ENCODE measurements around the gene RFX2.
"Not testable (repeated sequence)": the region's sequence is repeated elsewhere in the genome, so short reads cannot be mapped to it uniquely, and the experiment has no call there.

RFX2 gene

DNA sequence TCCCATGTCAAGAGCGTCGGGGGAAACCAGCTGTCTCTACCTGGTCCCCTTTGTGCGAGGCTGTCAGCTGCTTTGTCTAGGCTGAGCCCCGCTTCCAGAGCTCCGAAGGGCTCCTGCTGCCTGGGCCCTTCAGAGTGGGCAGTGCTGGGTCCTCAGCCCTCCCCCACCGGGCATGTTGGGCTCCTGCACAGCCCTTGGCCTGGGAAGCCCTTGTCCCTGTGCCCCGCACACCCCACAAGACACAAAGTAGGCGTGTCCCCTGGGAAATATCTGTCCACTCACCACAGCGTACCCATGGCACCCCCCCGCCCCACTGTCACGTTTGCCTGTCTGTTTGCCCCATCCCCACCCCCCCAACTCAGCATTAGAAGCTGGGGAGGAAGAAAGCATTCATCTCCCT is 92.7 kb downstream of the RFX2 start:
- in situ Hi-C loops (cut with MboI; ENCODE audit: low sequenced_read_pairs): no loop called here

- in situ Hi-C loops (cut with MboI; ENCODE audit: low sequenced_read_pairs): no loop called here
These were observed 94.3 kb downstream of the RFX2 start for GRCh38 chr19:6015841-6016545.

DNA sequence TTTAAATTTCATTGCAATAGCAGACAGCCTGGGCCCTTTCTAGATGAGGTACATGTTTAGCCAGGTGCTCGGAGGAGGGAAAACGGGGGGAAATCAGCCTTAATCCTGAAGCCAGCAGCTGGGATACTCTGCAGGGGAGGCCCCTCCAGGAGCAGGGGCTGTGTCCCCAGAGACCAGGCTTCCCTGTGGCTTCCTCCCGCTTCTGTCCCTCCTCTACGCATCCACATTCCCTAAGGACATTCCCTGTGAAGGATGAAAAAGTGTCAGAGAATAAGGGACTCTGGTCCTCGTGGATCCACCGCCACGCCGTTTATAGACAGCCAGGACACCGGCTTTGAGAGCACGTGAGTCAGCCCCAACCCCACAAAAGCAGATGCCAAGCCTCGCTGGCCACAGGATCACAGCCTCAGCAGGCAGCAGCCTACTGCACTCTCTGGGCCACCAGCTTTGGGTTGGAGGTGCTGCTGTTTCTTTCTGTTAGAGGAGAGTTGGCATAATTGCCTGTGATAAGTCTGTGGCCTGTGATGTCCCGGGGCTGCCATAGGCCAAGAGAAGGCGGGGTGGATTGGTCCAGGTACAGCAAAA is 95.7 kb downstream of the RFX2 start:
- in situ Hi-C loops (cut with MboI; ENCODE audit: low sequenced_read_pairs): no loop called here

- in situ Hi-C loops (cut with MboI; ENCODE audit: low sequenced_read_pairs): no loop called here
These were observed 97.7 kb downstream of the RFX2 start for GRCh38 chr19:6012426-6013170.

DNA sequence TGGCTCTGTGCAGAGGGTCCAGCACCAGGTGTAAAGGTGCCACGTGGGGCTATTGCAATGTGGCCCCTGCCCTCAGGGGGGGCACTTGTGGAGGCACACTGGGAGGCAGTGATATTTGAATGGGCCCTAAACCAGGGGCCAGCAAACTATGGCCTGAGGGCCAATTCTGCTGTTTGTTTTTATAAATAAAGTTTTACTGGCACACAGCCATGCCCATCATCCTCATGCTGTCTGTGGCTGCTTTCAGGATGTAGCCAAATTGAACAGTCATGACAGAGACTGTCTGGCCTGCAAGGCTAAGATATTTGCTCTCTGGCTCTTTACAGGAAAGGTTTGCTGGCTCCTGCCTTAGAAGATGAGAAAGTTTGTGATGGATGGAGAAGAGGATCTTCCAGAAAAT is 98.5 kb downstream of the RFX2 start:
- in situ Hi-C loops (cut with MboI; ENCODE audit: low sequenced_read_pairs): no loop called here

GRCh38 chr19:6011206-6011605 is 99.1 kb downstream of the RFX2 start:
- in situ Hi-C loops (cut with MboI; ENCODE audit: low sequenced_read_pairs): no loop called here

DNA sequence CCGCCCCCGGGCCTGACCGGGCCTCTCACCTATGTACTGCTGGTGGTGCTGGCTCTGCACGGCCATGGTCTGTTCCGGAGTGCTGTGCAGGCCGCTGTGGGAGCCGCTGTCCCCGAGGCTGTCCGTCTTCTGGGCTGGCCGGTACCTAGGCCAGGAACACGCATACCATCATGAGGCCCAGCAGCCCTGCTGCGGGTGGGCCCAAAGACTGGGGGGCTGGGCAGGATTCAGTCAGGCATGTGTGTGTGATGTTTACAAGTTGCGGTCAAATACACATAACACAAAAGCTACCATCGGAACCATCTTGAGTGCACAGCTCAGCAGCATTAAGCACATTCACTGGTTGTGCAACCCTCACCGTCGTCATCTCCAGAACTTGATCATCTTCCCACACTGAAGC is 100.2 kb downstream of the RFX2 start:
- in situ Hi-C loops (cut with MboI; ENCODE audit: low sequenced_read_pairs): no loop called here

DNA sequence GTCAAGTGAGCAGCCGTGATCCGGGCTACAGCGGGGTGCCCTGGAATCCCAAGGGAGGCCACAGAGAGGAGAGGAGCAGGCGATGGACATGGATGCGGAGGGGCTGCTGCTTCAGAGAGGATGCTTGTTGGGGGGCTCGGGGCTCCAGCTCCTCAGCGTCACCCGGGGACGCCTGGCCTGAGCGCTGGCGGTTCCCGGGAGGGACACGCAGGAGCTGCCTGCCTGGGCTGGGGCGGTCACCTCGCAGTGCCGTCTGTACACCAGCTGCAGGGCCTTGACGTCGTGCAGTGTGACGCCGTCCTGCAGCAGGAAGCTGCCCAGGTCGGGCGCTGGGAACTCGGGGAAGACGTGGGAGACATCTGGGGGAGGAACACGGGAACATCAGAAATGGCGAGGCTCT is 102.4 kb downstream of the RFX2 start:
- in situ Hi-C loops (cut with MboI; ENCODE audit: low sequenced_read_pairs): no loop called here

- in situ Hi-C loops (cut with MboI; ENCODE audit: low sequenced_read_pairs): no loop called here
These were observed 103.4 kb downstream of the RFX2 start for GRCh38 chr19:6006896-6007295.

DNA sequence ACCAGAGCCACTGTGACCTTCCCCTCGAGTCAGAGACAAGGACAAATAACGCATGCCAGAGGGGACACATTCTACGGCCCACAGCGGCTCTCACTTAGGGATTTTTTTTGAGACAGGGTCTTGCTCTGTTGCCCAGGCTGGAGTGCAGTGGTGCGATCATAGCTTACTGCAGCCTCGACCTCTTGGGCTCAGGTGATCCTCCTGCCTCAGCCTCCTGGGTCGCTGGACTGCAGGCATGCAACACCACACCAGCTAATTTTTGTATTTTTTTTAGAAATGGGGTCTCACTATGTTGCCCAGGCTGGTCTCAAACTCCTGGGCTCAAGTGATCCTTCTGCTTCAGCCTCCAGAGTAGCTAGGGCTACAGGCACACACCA is 104.2 kb downstream of the RFX2 start:
- in situ Hi-C loops (cut with MboI; ENCODE audit: low sequenced_read_pairs): not testable (repeated sequence)

DNA sequence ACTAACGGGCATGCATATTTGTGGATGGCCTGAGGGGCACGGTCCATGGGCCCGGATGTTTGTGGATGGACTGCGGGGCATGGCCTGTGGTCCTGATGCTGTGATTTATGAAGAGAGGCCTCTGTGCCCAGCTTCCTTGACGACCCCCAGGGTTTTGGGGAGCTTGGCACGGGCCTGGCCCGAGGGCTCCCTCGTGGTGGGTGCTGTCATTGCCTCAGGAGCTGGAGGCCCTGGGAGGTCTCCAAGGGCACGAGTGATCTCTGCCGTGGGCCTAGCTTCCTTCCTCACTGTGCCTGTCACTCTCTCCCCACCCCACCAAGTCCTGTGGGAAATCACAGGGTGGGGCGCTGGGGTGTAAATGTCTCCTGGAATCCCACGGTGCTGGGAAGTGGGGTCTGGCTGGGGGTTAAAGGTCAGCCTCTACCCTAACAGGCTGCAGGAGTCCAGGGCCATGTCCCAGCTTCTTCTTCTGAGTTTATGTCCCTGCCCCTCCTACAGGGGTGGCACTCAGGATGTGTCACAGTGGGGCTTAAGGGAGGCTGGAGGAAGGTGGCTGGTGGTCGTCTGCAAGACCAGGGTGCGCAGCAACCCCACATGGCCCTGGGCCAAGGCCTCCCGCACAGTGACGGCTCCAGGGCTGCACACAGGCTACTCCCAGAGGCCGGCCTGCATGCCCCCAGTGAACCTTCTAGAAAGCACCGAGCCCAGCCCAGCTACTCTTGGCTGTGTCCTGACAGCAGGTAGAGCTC is 104.8 kb downstream of the RFX2 start:
- in situ Hi-C loops (cut with MboI; ENCODE audit: low sequenced_read_pairs): no loop called here

DNA sequence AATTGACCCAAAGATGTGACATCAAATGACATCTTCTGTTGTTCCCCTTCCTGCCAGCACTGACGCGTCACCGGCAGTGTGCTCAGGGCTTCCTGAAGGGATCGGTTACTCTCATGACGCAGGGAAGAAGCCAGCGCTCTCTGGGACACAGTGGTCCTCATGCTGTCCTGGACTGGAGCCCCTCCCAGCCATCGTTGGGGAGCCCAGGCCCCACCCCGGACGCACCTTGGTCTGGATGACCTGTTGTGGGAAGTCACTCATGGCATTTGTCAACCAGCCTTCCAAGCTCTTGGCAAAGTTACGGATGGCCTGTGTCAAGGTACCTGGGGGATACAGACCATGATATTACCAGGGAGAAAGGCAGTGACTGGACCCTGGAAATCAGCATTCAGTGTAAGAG is 106.3 kb downstream of the RFX2 start:
- in situ Hi-C loops (cut with MboI; ENCODE audit: low sequenced_read_pairs): no loop called here

DNA sequence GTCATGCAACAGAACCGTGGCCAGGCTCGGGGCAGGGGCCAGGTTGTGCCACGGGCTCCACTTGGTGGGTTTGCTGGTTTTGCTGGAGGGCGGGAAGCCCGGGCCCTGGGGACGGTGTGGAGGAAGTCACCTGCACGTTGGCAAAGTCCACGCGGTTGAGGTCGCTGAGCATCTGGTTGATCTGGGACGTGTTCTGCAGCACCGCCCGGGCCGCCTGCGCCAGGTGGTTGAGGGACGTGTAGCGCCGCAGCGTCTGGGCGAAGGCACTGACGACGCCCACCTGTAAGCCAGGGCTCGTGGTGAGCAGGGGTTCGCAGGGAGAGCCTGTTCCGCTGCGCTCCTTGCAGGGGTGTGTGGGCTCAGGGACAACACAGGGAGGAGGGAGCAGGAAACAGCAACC is 107.7 kb downstream of the RFX2 start:
- in situ Hi-C loops (cut with MboI; ENCODE audit: low sequenced_read_pairs): no loop called here

DNA sequence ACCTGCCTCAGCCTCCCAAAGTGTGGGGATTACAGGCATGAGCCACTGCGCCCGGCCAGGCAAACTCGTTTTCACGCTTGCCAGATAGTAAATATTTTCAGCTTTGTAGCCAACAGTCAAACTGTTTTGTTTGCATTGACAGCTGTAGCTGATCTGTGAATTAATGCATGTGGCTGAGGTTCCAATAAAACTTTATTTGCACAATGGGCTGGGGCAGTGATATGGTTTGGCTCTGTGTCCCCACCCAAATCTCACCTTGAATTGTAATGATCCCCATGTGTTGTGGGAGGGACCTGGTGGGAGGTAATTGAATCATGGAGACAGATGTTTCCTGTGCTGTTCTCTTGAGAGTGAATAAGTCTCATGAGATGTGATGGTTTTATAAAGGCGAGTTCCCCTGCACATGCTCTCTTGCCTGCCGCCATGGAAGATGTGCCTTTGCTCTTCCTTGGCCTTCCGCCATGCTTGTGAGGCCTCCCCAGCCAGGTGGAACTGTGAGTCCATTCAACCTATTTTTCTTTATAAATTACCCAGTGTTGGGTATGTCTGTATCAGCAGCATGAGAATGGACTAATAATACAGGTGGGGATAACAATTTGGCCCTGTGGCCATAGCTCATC is 110.0 kb downstream of the RFX2 start:
- in situ Hi-C loops (cut with MboI; ENCODE audit: low sequenced_read_pairs): no loop called here

GRCh38 chr19:5999693-6000092 is 110.6 kb downstream of the RFX2 start:
- in situ Hi-C loops (cut with MboI; ENCODE audit: low sequenced_read_pairs): no loop called here

DNA sequence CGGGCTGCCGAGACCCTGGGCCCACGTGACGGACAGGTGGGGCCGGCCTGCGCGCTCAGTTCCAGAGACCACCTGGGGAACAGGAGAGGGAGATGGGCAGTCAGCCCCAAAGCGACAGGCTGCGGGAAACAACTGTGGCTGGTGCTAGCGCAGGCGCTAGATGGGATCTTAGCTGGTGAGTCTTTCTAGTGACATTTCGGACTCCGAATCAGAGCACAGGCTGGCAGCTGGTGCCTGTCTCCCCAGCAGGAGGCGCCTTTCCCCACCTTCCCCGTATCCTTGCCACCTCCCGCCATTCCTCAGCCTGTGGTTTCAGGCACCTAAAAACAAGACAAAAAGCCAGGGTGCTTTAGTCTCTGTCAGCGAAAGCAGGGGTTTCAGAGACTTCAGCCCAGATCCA is 112.9 kb downstream of the RFX2 start:
- in situ Hi-C loops (cut with MboI; ENCODE audit: low sequenced_read_pairs): no loop called here

GRCh38 chr19:5996623-5997320 is 113.5 kb downstream of the RFX2 start:
- in situ Hi-C loops (cut with MboI; ENCODE audit: low sequenced_read_pairs): no loop called here

DNA sequence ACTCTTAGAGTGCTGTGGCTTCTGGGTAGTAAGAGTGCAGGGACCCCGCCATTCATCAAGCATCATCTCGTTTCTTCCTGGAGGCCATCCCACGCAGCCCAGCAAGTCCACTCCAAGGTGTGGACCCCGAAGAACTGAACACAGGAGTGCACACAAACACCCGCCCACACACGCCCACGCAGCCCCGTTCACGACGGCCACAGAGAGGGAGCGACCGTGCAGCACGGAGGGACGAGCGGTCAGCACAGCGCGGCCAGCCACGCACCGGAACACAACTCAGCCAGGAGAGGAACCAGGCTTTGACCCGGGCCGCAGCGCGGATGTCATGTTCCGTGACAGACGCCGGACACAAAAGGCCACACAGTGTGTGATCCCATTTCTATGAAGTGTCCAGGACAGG is 114.2 kb downstream of the RFX2 start:
- in situ Hi-C loops (cut with MboI; ENCODE audit: low sequenced_read_pairs): no loop called here

DNA sequence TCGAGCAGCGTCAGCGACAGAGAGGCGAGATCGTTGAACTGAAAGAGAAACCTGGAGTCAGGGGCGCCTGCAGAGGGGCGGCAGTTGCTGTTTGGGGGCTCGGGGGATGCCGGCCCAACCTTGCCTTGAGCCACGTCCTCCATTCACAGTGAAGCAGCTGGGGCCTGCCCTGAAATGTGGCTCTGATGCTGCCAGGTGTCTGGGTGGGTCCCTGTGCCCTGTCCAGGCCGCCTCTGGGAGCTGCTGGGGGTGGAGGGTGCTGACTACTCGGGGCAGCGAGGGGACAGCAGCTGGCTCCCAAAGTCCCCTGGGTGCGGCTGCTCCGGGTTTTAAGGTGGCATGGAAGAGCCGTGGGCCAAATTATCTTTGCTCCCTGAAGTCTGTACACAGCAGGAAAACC is 114.7 kb downstream of the RFX2 start:
- in situ Hi-C loops (cut with MboI; ENCODE audit: low sequenced_read_pairs): no loop called here

DNA sequence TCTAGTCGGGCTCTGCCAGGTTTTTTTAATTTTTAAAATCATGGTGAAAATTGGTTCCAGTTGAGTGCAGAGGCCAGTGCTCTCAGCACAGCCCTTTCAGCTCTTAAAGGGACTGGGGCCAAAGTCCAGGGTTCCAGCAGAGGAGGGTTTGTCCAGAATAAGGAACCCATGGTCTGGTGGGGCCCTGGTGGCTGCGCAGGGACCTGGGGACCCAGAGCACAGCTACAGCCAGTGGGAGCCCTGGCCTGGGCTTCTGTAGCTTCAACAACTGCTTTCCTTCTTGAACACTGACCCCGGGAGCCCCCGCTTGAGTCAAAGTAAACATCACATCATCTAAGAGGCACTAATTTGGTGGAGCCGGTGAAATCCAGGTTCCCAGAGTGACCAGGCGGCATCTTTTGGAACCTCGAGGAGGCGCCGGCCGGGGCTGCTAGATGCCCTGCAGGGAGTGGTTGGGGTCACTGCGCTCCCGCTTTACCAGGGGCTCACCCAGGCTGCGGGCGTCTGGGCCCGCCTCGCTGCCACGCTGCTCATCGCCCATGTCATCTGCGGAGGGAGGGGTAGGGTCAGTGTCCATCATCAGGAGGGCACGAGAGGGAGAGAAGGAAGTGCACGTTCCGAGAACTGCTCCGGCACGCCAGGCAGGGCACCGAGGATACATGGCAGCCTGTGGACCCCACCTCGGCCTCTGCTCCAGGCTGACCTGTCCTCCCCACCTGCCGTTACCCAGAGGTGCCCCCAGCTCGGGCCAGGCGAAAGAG is 115.7 kb downstream of the RFX2 start:
- in situ Hi-C loops (cut with MboI; ENCODE audit: low sequenced_read_pairs): no loop called here
